BE2C (cell line): ENCODE measurements around the gene PRXL2A.

Experiments
- DNase-seq: peaks from one replicate; pipeline ENCODE4 v3.0.0-alpha.2; 2020
- H3K27me3 ChIP-seq: fragments of 250-450 bp; sonication (Bioruptor Pico); 2 replicates; pipeline ENCODE4 v1.5.1; 2020; ENCODE audit warnings: mild to moderate bottlenecking
- H3K36me3 ChIP-seq: fragments of 250-450 bp; sonication (Bioruptor Pico); 2 replicates; pipeline ENCODE4 v1.5.1; 2020; ENCODE audit warnings: mild to moderate bottlenecking
- H3K4me1 ChIP-seq: fragments of 250-450 bp; sonication (Bioruptor Pico); 2 replicates; pipeline ENCODE4 v1.5.1; 2020
- H3K4me3 ChIP-seq: 2 replicates; pipeline ENCODE4 v1.5.1; 2011; ENCODE audit warnings: low read depth, low read length
- H3K9me3 ChIP-seq: fragments of 250-450 bp; sonication (Bioruptor Pico); 2 replicates; pipeline ENCODE4 v1.5.1; 2020
- TF ChIP-seq, protein P1 (sequence below): IDR thresholded peaks from 2 replicates; pipeline ENCODE4 v1.5.1; 2012; ENCODE audit warnings: mild to moderate bottlenecking, low read depth, low read length

Gene PRXL2A

GRCh38 chr10:80460399-80461207 lies 52.3 kb downstream of the PRXL2A start:
- no peak for DNase-seq
- Histone ChIP-seq H3K9me3 (no peaks in the 10 kb centered on the region), H3K4me1 (peaks cover 21% of the 10 kb centered on the region), H3K36me3 (no peaks in the 10 kb centered on the region), H3K4me3 (no peak overlapping the region), H3K27me3 (no peaks in the 10 kb centered on the region)
- TF ChIP-seq, protein P1, sequence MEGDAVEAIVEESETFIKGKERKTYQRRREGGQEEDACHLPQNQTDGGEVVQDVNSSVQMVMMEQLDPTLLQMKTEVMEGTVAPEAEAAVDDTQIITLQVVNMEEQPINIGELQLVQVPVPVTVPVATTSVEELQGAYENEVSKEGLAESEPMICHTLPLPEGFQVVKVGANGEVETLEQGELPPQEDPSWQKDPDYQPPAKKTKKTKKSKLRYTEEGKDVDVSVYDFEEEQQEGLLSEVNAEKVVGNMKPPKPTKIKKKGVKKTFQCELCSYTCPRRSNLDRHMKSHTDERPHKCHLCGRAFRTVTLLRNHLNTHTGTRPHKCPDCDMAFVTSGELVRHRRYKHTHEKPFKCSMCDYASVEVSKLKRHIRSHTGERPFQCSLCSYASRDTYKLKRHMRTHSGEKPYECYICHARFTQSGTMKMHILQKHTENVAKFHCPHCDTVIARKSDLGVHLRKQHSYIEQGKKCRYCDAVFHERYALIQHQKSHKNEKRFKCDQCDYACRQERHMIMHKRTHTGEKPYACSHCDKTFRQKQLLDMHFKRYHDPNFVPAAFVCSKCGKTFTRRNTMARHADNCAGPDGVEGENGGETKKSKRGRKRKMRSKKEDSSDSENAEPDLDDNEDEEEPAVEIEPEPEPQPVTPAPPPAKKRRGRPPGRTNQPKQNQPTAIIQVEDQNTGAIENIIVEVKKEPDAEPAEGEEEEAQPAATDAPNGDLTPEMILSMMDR = no peak

DNA sequence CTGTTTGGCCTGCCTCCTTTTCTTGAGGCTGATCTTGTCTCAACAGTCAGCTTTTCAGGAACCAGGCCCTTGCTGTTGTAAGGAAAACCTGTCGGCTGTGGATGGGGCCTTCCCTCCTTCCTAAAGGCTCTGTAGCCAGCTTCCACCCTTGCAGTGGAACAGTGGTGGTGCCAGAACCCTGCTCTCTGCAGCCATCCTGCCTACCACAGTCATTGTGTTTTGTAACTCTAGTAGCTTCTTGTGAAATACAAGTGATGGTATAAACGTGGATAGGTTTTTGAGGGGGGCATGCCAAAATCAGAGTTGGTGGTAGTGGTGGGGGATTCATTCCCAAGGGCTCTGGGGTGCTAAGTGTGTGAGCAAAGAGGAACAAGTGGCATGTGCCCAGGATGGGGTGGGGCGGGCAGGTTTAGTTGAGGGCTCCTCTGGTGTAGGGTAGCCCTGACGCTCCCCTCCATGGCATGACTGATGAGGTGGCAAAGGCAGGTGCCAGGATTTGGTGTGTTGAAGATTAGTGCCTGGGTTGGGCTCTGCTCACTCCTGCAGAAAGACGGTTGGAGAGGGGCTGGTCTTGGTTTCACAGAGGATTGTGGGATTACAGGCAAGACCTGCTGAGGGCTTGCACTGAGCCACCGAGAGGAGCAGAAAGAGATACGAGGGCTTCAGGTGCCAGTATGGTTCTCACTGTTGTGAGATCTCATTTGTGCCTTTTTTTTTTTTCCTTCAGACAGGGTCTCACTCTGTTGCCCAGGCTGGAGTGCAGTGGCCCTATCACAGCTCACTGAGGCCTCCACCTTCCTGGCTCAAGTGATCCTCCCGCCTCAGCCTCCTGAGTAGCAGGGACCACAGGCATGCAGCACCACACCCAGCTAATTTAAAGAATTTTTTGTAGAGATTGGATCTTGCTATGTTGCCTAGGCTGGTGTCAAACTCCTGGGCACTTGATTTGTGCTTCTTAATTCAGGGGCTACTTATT lies 53.1 kb downstream of the PRXL2A start:
- TF ChIP-seq, protein P1 = no peak
- no peaks in the 10 kb centered on the region for H3K36me3 ChIP-seq
- peaks cover 21% of the 10 kb centered on the region for H3K4me1 ChIP-seq
- no peaks in the 10 kb centered on the region for H3K9me3 ChIP-seq
- no peak for DNase-seq
- H3K27me3 ChIP-seq = no peaks in the 10 kb centered on the region
- no peak overlapping the region for H3K4me3 ChIP-seq

DNA sequence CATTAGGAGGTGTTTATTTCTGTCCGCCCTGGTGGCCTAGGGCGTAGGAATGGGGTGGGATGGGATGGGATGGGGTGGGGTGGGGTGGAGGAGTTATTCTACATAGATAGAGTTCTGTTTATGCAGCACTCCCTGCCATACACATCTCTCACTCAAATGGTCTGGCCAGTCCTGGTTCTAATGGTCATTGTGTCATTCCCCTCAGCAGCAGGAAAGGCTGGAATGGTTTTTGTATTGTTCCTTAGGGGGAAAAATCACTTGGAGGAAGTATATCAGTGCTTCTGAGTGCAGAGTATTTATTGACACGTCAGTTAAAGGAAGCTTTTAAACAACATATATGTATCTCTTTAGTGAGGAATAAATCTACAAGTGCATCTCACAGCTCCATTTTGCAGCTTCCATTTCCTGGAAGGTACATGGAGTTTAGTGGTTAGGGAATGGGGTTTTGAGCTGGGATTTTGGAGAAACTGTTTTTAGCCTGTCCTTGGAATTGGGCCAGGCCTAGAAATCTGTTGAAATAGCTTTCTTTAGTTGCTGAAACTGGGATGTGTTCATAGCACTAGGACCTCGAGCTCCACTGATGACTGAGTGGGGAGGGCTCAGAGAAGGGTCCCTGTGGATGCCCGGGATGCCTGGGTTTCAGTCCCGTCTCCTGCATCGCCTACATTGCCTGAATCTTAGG lies 54.1 kb downstream of the PRXL2A start:
- TF ChIP-seq, protein P1 = no peak
- DNase-seq = no peak
- Histone ChIP-seq H3K9me3 (no peaks in the 10 kb centered on the region), H3K4me1 (peaks cover 21% of the 10 kb centered on the region), H3K36me3 (no peaks in the 10 kb centered on the region), H3K27me3 (no peaks in the 10 kb centered on the region), H3K4me3 (peak overlapping the region; percentile 31; the same call in 1 of the 2 replicates)

GRCh38 chr10:80462981-80463741 lies 54.8 kb downstream of the PRXL2A start:
- Histone ChIP-seq H3K4me1 (peaks cover 21% of the 10 kb centered on the region), H3K36me3 (no peaks in the 10 kb centered on the region), H3K9me3 (no peaks in the 10 kb centered on the region), H3K4me3 (peak overlapping the region; percentile 31), H3K27me3 (no peaks in the 10 kb centered on the region)
- TF ChIP-seq, protein P1 = no peak
- DNase-seq = peak; percentile 52

- H3K36me3 ChIP-seq = no peaks in the 10 kb centered on the region
- no peak for DNase-seq
- H3K27me3 ChIP-seq = no peaks in the 10 kb centered on the region
- no peaks in the 10 kb centered on the region for H3K9me3 ChIP-seq
- H3K4me1 ChIP-seq = peaks cover 17% of the 10 kb centered on the region
- TF ChIP-seq, protein P1 = no peak
- no peak overlapping the region for H3K4me3 ChIP-seq
Observed at GRCh38 chr10:80463868-80464267, 55.5 kb downstream of the PRXL2A start.
